ENCODE measurements around the gene OR10H1.
"Not testable (repeated sequence)": the region's sequence is repeated elsewhere in the genome, so short reads cannot be mapped to it uniquely, and the experiment has no call there.

OR10H1 gene, protein sequence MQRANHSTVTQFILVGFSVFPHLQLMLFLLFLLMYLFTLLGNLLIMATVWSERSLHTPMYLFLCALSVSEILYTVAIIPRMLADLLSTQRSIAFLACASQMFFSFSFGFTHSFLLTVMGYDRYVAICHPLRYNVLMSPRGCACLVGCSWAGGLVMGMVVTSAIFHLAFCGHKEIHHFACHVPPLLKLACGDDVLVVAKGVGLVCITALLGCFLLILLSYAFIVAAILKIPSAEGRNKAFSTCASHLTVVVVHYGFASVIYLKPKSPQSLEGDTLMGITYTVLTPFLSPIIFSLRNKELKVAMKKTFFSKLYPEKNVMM

DNA sequence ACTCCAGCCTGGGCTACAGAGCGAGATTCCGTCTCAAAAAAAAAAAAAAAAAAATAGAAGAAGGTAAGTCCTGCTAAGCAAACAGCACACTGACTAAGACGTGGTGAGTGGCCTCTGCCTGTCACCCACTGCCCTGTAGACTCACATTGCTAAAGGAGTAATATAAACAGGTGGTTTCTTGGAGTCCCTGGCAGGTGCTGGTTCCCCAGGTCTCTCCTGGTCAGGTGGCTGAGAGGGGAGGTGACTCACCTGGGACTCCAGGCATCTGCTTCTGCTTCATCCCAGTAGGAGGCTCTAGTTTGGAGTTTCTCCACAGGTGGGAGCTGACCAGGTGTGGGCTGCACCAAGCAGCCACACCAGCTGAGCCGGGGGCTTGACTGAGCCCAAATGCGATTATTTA is at the start of gene OR10H1:
OR10H1 (minus strand) TSS at position 359 of the 400 bp plus-strand sequence. CDS start 7,627 bp downstream, outside the sequence.
- no peaks in the 10 kb centered on the region for H3K9me3 Mint-ChIP-seq
- H3K27me3 Mint-ChIP-seq (ENCODE audit: low read depth): peaks cover 24% of the 10 kb centered on the region
- no peak within 1 kb of the TSS for H3K27ac Mint-ChIP-seq
- no peak within 1 kb of the TSS for H3K4me3 Mint-ChIP-seq
- no peaks in the 10 kb centered on the region for H3K4me1 Mint-ChIP-seq (ENCODE audit: low read depth)
- H3K36me3 Mint-ChIP-seq (ENCODE audit: low read depth): no peaks in the 10 kb centered on the region

DNA sequence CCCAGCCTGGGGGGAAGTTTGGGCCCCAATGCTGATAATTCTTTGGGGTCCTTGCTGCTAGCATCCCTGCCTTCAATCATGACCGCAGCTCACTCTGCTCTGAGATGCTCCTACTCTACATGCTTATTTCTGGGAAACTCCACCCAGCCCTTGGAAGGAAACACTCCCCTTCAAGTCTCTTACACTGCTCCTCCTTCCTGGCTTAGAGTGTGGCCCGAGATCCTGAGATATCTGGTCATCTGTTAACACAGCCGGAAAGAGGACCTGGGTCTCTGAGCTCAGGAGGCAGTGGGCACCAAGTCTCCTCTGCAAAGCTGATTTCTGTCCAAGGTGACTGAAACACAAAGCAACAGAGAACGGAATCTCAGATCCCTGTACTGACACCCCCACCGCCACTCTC is 49.4 kb upstream of the OR10H1 start:
- Mint-ChIP-seq H3K27ac (no peak overlapping the region), H3K27me3 (ENCODE audit: low read depth) (no peaks in the 10 kb centered on the region), H3K9me3 (no peaks in the 10 kb centered on the region), H3K4me1 (ENCODE audit: low read depth) (peaks cover 6% of the 10 kb centered on the region), H3K36me3 (ENCODE audit: low read depth) (no peaks in the 10 kb centered on the region), H3K4me3 (no peak overlapping the region)

DNA sequence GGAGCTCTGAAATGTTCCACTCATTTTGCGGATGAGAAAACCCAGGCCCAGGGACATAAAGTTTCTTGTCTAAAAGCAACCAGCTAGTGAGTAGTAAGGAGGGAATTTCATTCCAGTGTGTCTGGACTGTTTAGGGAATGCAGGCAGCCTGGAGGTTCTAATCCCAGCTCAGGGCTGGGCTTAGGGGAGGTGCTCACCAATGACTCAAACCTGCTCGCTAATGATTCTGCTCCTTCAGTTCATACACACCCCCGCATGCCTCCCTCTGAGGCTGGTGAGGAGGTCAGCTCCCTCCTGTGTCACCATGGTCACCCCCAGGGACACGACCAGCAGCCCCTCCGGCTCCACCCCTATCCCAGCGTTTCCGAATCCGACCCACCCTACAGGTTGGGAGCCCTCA is 47.8 kb upstream of the OR10H1 start:
- no peaks in the 10 kb centered on the region for H3K36me3 Mint-ChIP-seq (ENCODE audit: low read depth)
- no peaks in the 10 kb centered on the region for H3K9me3 Mint-ChIP-seq
- H3K27me3 Mint-ChIP-seq (ENCODE audit: low read depth): no peaks in the 10 kb centered on the region
- no peak overlapping the region for H3K27ac Mint-ChIP-seq
- H3K4me3 Mint-ChIP-seq: no peak overlapping the region
- no peaks in the 10 kb centered on the region for H3K4me1 Mint-ChIP-seq (ENCODE audit: low read depth)

DNA sequence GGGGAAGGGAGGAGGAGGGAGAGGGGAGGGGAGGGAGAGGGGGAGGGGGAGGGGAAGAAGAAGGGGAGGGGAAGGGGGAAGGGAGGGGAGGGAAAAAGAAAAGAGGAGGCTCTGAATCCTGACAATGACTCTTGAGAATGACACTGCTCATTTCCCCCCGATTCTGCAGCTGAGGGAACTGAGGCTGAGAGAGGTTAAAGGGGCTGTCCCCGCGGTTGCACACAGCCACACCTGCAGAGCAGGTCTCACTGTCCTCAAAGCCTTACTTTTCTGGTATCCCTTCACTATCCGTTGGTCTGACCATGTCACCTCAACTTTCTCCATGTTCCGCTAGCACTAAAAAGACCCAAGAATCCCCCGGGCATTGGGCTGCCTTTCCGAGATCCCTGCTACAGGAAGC is 47.0 kb upstream of the OR10H1 start:
- H3K4me3 Mint-ChIP-seq: no peak overlapping the region
- no peak overlapping the region for H3K27ac Mint-ChIP-seq
- no peaks in the 10 kb centered on the region for H3K36me3 Mint-ChIP-seq (ENCODE audit: low read depth)
- no peaks in the 10 kb centered on the region for H3K9me3 Mint-ChIP-seq
- no peaks in the 10 kb centered on the region for H3K27me3 Mint-ChIP-seq (ENCODE audit: low read depth)
- H3K4me1 Mint-ChIP-seq (ENCODE audit: low read depth): no peaks in the 10 kb centered on the region

DNA sequence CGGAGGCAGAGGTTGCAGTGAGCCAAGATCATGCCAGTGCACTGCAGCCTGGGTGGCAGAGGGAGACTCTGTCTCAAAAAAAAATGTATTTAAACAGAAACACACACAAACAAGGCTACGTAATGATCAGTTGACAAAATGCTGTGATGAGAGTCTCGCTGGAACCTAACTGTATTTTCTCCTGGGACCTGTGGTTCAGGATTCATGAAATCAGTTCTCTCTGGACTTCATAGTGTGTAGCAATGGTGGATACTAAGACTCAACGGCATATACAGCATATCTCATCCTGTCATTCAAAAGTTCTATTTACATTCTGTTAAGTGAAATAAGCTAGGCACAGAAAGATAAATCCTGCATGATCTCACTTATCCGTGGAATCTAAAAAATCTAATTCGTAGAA is 45.1 kb upstream of the OR10H1 start:
- H3K4me1 Mint-ChIP-seq (ENCODE audit: low read depth): no peaks in the 10 kb centered on the region
- H3K9me3 Mint-ChIP-seq: no peaks in the 10 kb centered on the region
- no peaks in the 10 kb centered on the region for H3K36me3 Mint-ChIP-seq (ENCODE audit: low read depth)
- no peak overlapping the region for H3K27ac Mint-ChIP-seq
- H3K27me3 Mint-ChIP-seq (ENCODE audit: low read depth): no peaks in the 10 kb centered on the region
- no peak overlapping the region for H3K4me3 Mint-ChIP-seq

DNA sequence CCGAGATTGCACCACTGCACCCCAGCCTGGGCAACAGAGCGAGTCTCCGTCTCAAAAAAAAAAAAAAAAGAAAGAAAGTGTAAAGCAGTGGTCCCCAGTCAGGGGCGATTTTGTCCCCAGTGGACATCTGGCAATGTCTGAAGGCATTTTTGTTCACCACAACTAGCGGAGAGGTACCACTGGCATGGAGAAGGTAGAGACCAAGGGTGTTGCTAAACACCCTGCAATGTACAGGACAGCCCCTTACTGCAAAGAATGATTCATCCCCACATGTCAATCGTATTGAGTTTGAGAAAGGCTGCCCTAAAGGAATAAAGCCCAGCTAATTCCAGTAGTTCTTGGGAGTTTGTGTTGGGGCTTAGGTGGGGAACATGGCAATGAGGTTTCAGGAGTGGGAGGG is 43.7 kb upstream of the OR10H1 start:
- Mint-ChIP-seq H3K4me1 (ENCODE audit: low read depth) (no peaks in the 10 kb centered on the region), H3K27me3 (ENCODE audit: low read depth) (no peaks in the 10 kb centered on the region), H3K27ac (no peak overlapping the region), H3K36me3 (ENCODE audit: low read depth) (no peaks in the 10 kb centered on the region), H3K4me3 (no peak overlapping the region), H3K9me3 (no peaks in the 10 kb centered on the region)

DNA sequence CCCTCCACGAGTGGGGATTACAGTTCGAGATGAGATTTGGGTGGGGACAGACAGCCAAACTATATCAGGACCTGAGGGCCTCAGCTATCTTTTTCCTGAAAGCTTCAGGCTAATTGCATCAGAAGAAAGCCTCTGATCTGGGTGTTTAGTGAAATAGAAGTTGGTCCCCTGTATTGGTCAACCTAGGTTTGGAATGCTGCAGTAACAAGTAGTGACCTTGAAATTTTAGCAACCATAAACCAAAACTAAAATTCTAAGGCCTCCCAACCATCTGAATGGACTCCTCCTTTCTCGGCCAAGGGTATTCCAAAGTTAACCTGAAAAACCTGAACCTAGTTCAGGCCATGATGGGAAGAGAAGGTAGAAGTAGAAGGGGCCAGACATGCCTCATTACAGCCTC is 34.9 kb upstream of the OR10H1 start:
- H3K27me3 Mint-ChIP-seq (ENCODE audit: low read depth): peaks cover 6% of the 10 kb centered on the region

DNA sequence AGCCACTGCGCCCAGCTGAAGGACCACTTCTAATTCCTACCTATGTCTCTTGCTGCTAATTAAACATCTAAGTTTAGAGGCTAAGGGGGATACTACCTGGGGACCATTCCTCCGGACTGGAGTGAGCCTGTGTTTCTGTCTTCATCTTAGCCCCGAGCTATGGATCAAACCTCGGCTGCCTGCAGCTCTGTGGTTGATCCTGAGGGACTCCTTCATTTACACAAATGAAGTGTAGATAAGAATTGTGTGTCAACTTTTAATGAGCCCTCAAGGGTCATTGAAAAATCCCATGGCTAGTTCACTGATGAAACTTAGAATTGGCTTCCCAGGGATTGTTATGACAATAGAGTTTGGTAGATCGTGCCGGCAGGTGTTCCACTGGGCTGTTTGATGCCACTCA is 31.5 kb upstream of the OR10H1 start:
- H3K4me1 Mint-ChIP-seq (ENCODE audit: low read depth): peaks cover 12% of the 10 kb centered on the region
- no peak overlapping the region for H3K4me3 Mint-ChIP-seq
- H3K36me3 Mint-ChIP-seq (ENCODE audit: low read depth): peaks cover 4% of the 10 kb centered on the region
- no peak overlapping the region for H3K27ac Mint-ChIP-seq
- H3K27me3 Mint-ChIP-seq (ENCODE audit: low read depth): peaks cover 15% of the 10 kb centered on the region
- no peaks in the 10 kb centered on the region for H3K9me3 Mint-ChIP-seq

More for the DNA sequence above, 34.9 kb upstream of the OR10H1 start:
- no peaks in the 10 kb centered on the region for H3K9me3 Mint-ChIP-seq
- H3K27ac Mint-ChIP-seq: no peak overlapping the region
- no peaks in the 10 kb centered on the region for H3K4me1 Mint-ChIP-seq (ENCODE audit: low read depth)
- no peaks in the 10 kb centered on the region for H3K36me3 Mint-ChIP-seq (ENCODE audit: low read depth)
- H3K4me3 Mint-ChIP-seq: no peak overlapping the region

DNA sequence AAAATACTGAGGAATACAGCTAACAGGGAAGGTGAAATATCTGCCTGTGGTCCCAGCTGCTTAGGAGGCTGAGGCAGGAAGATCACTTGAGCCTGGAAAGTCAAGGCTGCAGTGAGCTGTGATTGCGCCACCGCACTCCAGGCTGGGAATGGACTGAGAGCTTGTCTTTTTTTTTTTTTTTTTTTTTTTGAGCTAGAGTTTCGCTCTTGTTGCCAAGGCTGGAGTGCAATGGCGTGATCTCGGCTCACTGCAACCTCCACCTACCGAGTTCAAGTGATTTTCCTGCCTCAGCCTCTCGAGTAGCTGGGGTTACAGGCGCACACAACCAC is 28.4 kb upstream of the OR10H1 start:
- H3K27ac Mint-ChIP-seq, H3K4me3 Mint-ChIP-seq: not testable (repeated sequence)
- peaks cover 12% of the 10 kb centered on the region for H3K4me1 Mint-ChIP-seq (ENCODE audit: low read depth)

DNA sequence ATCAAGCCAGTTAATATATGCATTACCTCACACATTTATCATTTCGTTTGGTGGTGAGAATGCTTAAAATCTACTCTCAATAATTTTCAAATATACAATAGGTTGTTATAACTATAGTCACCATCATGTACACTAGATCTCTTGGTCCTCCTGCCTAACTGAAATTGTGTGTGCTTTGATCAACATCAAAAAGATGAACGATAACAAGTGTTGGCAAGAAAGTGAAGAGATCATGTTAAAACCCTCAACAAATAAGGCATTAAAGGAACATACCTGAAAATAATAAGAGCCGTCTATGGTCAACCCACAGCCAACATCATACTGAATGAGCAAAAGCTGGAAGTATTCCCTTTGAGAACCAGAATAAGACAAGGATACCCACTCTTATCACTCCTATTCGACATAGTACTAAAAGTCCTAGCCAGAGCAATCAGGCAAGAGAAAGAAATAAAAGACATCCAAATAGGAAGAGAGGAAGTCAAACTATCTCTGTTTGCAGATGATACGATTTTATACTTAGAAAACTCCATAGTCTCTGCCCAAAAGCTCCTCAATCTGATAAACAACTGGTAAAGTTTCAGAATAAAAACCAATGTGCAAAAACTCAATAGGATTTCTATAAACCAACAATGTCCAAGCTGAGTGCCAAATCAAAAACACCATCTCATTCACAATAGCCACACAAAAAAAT is 27.9 kb upstream of the OR10H1 start:
- Mint-ChIP-seq H3K27me3 (ENCODE audit: low read depth) (peaks cover 15% of the 10 kb centered on the region), H3K4me1 (ENCODE audit: low read depth) (peaks cover 12% of the 10 kb centered on the region), H3K4me3 (no peak overlapping the region), H3K27ac (no peak overlapping the region), H3K36me3 (ENCODE audit: low read depth) (peaks cover 4% of the 10 kb centered on the region), H3K9me3 (no peaks in the 10 kb centered on the region)

More for the DNA sequence above, 28.4 kb upstream of the OR10H1 start:
- H3K9me3 Mint-ChIP-seq; H3K36me3 Mint-ChIP-seq (ENCODE audit: low read depth): not testable (repeated sequence)
- peaks cover 15% of the 10 kb centered on the region for H3K27me3 Mint-ChIP-seq (ENCODE audit: low read depth)

DNA sequence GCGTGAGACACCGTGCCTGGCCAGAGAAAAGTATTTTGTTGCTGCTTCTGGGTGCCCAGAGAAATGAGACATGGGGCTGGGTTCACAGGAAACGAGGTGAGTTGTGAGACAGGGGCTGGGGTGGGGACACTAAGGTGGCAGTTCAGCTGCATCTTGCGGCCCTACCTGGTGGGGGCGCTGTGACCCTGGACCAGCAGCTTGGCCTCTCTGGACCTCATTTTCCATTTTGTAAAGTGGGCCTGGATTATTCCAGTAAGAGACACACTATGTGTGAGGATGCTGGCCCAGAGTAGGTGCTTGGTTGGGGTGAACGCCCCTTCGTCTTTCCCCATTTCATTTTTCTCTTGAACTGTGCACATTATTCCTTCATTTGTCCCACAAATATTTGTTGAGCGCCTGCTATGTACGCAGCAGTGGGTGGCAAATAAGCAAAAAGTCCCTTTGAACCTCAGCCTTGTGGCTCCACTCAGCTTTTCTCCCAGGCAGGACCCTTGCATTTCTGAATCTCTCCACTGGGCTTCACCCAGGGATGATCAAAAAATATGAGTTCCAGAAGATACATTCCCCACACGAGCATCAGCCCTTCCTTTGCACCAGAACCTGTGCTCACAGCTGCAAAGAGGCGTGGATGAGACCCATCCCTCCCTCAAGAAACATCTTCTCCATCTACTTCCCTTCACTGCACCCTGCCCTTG is 26.6 kb upstream of the OR10H1 start:
- Mint-ChIP-seq H3K9me3 (no peaks in the 10 kb centered on the region), H3K27ac (peak overlapping the region; percentile 2), H3K4me1 (ENCODE audit: low read depth) (peaks cover 17% of the 10 kb centered on the region), H3K27me3 (ENCODE audit: low read depth) (peaks cover 15% of the 10 kb centered on the region), H3K36me3 (ENCODE audit: low read depth) (peaks cover 4% of the 10 kb centered on the region), H3K4me3 (no peak overlapping the region)

DNA sequence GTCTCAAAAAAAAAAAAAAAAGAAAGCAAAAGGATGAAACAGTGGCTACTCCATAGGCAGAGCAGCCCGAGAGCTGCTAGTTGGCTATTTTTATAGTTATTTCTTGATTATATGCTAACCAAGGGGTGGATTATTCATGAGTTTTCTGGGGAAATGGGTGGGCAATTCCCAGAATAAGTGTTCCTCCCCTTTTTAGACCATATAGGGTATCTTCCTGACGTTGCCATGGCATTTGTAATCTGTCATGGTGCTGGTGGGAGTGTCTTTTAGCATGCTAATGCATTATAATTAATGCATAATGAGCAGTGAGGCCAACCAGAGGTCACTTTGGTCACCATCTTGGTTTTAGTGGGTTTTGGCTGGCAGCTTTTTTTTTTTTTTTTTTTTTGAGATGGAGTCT is 25.4 kb upstream of the OR10H1 start:
- H3K27me3 Mint-ChIP-seq (ENCODE audit: low read depth): peaks cover 13% of the 10 kb centered on the region
- H3K27ac Mint-ChIP-seq: no peak overlapping the region
- H3K36me3 Mint-ChIP-seq (ENCODE audit: low read depth): peaks cover 5% of the 10 kb centered on the region
- no peaks in the 10 kb centered on the region for H3K9me3 Mint-ChIP-seq
- peaks cover 21% of the 10 kb centered on the region for H3K4me1 Mint-ChIP-seq (ENCODE audit: low read depth)
- no peak overlapping the region for H3K4me3 Mint-ChIP-seq

DNA sequence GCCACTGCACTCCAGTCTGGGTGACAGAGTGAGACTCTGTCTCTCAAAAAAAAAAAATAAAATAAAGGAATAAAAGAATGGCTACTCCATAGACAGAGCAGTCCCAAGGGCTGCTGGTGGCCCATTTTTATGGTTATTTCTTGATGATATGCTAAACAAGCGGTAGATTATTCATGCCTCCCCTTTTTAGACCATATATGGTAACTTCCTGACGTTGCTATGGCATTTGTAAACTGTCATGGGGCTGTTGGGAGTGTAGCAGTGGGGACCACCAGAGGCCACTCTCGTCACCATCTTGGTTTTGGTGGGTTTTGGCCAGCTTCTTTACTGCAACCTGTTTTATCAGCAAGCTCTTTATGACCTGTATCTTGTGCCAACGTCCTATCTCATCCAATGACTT is 24.4 kb upstream of the OR10H1 start:
- not testable (repeated sequence) for H3K9me3 Mint-ChIP-seq, H3K4me3 Mint-ChIP-seq
- H3K4me1 Mint-ChIP-seq (ENCODE audit: low read depth): peaks cover 23% of the 10 kb centered on the region

DNA sequence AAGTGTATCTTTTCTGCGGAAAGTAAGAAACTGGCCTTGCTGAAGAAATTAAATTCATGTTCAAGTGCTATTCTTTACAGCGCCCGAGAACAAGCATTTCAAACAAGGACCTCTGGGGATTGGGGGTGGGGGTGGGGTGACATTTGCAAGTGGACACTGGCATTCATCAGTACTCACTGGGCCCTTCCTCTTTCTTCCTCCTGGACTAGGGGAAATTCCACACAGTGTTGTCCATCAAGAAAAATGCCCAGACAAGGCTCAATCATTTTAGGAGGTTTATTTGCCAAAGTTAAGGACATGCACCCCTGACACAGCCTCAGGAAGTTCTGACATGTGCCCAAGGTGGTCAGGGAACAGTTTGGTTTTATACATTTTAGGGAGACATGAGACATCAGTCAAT is 22.9 kb upstream of the OR10H1 start:
- Mint-ChIP-seq H3K4me3 (peak overlapping the region; percentile 14), H3K27me3 (ENCODE audit: low read depth) (no peaks in the 10 kb centered on the region), H3K36me3 (ENCODE audit: low read depth) (peaks cover 2% of the 10 kb centered on the region), H3K9me3 (no peaks in the 10 kb centered on the region), H3K4me1 (ENCODE audit: low read depth) (peaks cover 14% of the 10 kb centered on the region), H3K27ac (no peak overlapping the region)

More for the DNA sequence above, 24.4 kb upstream of the OR10H1 start:
- H3K27me3 Mint-ChIP-seq (ENCODE audit: low read depth); H3K36me3 Mint-ChIP-seq (ENCODE audit: low read depth); H3K27ac Mint-ChIP-seq: not testable (repeated sequence)

DNA sequence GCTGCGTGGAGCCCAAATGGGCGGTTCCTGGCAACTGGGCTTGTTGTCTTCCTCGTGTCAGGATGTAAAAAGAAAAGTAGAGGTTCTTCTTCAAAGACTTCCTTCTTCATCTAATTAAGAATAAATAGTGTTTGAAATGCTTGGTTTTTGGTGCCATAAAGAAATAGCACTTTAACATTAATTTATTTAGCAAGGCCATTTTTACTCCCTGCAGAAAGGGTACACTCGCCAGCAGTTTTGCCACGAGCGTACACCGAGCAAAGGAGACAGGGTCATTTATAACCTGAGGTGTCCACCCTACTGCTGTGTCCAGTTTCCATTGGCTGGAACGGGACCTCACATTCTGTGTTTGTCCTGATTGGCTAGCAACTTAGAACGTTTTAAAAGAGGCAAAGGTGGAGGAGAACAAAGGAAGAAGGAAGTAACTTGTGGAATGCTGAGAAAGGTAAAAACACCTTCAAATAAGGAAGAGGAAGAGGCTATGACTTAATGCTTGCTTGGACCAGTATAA is 21.8 kb upstream of the OR10H1 start:
- H3K4me1 Mint-ChIP-seq (ENCODE audit: low read depth): peaks cover 11% of the 10 kb centered on the region

More for the DNA sequence above, 21.8 kb upstream of the OR10H1 start:
- no peaks in the 10 kb centered on the region for H3K27me3 Mint-ChIP-seq (ENCODE audit: low read depth)
- H3K27ac Mint-ChIP-seq: peak overlapping the region; percentile 99
- H3K9me3 Mint-ChIP-seq: no peaks in the 10 kb centered on the region
- peak overlapping the region; percentile 85 for H3K4me3 Mint-ChIP-seq
- H3K36me3 Mint-ChIP-seq (ENCODE audit: low read depth): peaks cover 2% of the 10 kb centered on the region
